Measurements from ENCODE around the gene KIF16B. TPM values are rescaled to one million over a fixed set of nuclear protein-coding genes. Genes with fewer than 3 reads are reported as not detected.

KIF16B gene
- total and polyA plus RNA-seq, 2 experiments from 2014 or later, result 6.5 to 11.1 TPM

GRCh38 chr20:16538779-16539178 is 34.5 kb downstream of the KIF16B start:
- Histone ChIP-seq H3K27ac (ENCODE audit: low read depth) (no peak overlapping the region), H3K79me2 (replicated peaks; ENCODE audit: insufficient read depth) (peaks cover 6% of the 10 kb centered on the region; the same call in 1 of the 2 replicates), H3K4me3 (no peak overlapping the region), H4K20me1 (replicated peaks; ENCODE audit: insufficient read depth) (no peaks in the 10 kb centered on the region), H3K27me3 (ENCODE audit: insufficient read depth) (no peaks in the 10 kb centered on the region), H3F3A (replicated peaks; ENCODE audit: low read depth) (no peaks in the 10 kb centered on the region), H3K9me2 (ENCODE audit: insufficient read depth) (0 out of 2 replicates have a peak, but pooled peaks cover 4% of the 10 kb centered on the region), H3K36me3 (ENCODE audit: insufficient read depth) (no peaks in the 10 kb centered on the region), H2AFZ (no peak overlapping the region), H3K4me2 (no peak overlapping the region), H3K4me1 (ENCODE audit: insufficient read depth) (no peaks in the 10 kb centered on the region)
- no peak overlapping the region for H3K4me3 Mint-ChIP-seq
- no peak for DNase-seq (ENCODE audit: low spot score)
- no peak overlapping the region for H3K27ac Mint-ChIP-seq
- TF ChIP-seq EZH2phosphoT487 (IDR thresholded peaks at IDR 0.05; ENCODE audit: unreplicated experiment) (no peak), STAT1 (IDR thresholded peaks at IDR 0.05; ENCODE audit: unreplicated experiment) (no peak), POLR2AphosphoS5 (IDR thresholded peaks at IDR 0.05; ENCODE audit: low read depth) (no peak), ZNF462 (CRISPR knock-in tag; IDR thresholded peaks at IDR 0.05) (no peak), EZH2 (IDR thresholded peaks at IDR 0.05; ENCODE audit: low read depth, unreplicated experiment) (no peak), ZNF114 (CRISPR knock-in tag; IDR thresholded peaks at IDR 0.05) (no peak), NANOG (IDR thresholded peaks at IDR 0.05; ENCODE audit: borderline replicate concordance) (no peak)
- TF ChIP-seq, protein P1, sequence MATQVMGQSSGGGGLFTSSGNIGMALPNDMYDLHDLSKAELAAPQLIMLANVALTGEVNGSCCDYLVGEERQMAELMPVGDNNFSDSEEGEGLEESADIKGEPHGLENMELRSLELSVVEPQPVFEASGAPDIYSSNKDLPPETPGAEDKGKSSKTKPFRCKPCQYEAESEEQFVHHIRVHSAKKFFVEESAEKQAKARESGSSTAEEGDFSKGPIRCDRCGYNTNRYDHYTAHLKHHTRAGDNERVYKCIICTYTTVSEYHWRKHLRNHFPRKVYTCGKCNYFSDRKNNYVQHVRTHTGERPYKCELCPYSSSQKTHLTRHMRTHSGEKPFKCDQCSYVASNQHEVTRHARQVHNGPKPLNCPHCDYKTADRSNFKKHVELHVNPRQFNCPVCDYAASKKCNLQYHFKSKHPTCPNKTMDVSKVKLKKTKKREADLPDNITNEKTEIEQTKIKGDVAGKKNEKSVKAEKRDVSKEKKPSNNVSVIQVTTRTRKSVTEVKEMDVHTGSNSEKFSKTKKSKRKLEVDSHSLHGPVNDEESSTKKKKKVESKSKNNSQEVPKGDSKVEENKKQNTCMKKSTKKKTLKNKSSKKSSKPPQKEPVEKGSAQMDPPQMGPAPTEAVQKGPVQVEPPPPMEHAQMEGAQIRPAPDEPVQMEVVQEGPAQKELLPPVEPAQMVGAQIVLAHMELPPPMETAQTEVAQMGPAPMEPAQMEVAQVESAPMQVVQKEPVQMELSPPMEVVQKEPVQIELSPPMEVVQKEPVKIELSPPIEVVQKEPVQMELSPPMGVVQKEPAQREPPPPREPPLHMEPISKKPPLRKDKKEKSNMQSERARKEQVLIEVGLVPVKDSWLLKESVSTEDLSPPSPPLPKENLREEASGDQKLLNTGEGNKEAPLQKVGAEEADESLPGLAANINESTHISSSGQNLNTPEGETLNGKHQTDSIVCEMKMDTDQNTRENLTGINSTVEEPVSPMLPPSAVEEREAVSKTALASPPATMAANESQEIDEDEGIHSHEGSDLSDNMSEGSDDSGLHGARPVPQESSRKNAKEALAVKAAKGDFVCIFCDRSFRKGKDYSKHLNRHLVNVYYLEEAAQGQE (IDR thresholded peaks at IDR 0.05; ENCODE audit: unreplicated experiment), result no peak
- TF ChIP-seq, protein P2, sequence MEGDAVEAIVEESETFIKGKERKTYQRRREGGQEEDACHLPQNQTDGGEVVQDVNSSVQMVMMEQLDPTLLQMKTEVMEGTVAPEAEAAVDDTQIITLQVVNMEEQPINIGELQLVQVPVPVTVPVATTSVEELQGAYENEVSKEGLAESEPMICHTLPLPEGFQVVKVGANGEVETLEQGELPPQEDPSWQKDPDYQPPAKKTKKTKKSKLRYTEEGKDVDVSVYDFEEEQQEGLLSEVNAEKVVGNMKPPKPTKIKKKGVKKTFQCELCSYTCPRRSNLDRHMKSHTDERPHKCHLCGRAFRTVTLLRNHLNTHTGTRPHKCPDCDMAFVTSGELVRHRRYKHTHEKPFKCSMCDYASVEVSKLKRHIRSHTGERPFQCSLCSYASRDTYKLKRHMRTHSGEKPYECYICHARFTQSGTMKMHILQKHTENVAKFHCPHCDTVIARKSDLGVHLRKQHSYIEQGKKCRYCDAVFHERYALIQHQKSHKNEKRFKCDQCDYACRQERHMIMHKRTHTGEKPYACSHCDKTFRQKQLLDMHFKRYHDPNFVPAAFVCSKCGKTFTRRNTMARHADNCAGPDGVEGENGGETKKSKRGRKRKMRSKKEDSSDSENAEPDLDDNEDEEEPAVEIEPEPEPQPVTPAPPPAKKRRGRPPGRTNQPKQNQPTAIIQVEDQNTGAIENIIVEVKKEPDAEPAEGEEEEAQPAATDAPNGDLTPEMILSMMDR (conservative IDR thresholded peaks at IDR 0.05; ENCODE audit: low read depth in 2 of 2), result no peak
- H3K9me3 Mint-ChIP-seq, result no peaks in the 10 kb centered on the region
- H3K36me3 Mint-ChIP-seq (ENCODE audit: low read depth), result peaks cover 2% of the 10 kb centered on the region; the same call in 1 of the 3 replicates
- no peak for ATAC-seq
- peaks cover 13% of the 10 kb centered on the region for H3K4me1 Mint-ChIP-seq
- H3K27me3 Mint-ChIP-seq (ENCODE audit: insufficient read depth, low read depth, poor library complexity), result peaks cover 2% of the 10 kb centered on the region

Measured in GM23338 (cell line).